IMR-90 (cell line): ENCODE results near the gene ATL2.

Source experiments
- BHLHE40 ChIP-seq: fragments of 150-350 bp; IDR thresholded peaks from 2 replicates; pipeline ENCODE4 v1.6.1; 2016; ENCODE audit warnings: mild to moderate bottlenecking, low read depth, low read length
- CHD1 ChIP-seq: IDR thresholded peaks from 2 replicates; pipeline ENCODE4 v1.6.1; 2012; ENCODE audit warnings: low read depth, low read length, improper control_type of control experiment
- CTCF ChIP-seq: conservative IDR thresholded peaks from 2 replicates; pipeline ENCODE4 v1.5.1; 2012; ENCODE audit warnings: mild to moderate bottlenecking, low read depth, low read length, improper control_type of control experiment
- FOS ChIP-seq: fragments of 150-350 bp; IDR thresholded peaks from 2 replicates; pipeline ENCODE4 v1.6.1; 2016; ENCODE audit warnings: low read depth, low read length
- MAFK ChIP-seq: IDR thresholded peaks from 2 replicates; pipeline ENCODE4 v1.6.1; 2012; ENCODE audit warnings: low read depth, low read length, improper control_type of control experiment
- MXI1 ChIP-seq: IDR thresholded peaks from 2 replicates; pipeline ENCODE4 v1.6.1; 2012; ENCODE audit warnings: low read depth, mild to moderate bottlenecking, low read length, moderate library complexity, borderline replicate concordance
- NFE2L2 ChIP-seq: fragments of 150-350 bp; IDR thresholded peaks from 2 replicates; pipeline ENCODE4 v1.6.1; 2016; ENCODE audit warnings: low read depth, mild to moderate bottlenecking, low read length
- POLR2A ChIP-seq: IDR thresholded peaks from 2 replicates; pipeline ENCODE4 v1.6.1; 2012; ENCODE audit warnings: mild to moderate bottlenecking, low read depth, low read length
- RAD21 ChIP-seq: IDR thresholded peaks from 2 replicates; pipeline ENCODE4 v1.6.1; 2012; ENCODE audit warnings: low read length, improper control_type of control experiment
- RCOR1 ChIP-seq: IDR thresholded peaks from 2 replicates; pipeline ENCODE4 v1.6.1; 2012; ENCODE audit warnings: mild to moderate bottlenecking, low read length, improper control_type of control experiment; ENCODE audit not compliant: insufficient replicate concordance
- RFX5 ChIP-seq: IDR thresholded peaks from 2 replicates; pipeline ENCODE4 v1.8.0; 2012; ENCODE audit warnings: low read depth, mild to moderate bottlenecking, low read length, moderate library complexity
- TF ChIP-seq, protein P1 (sequence below): fragments of 150-350 bp; IDR thresholded peaks from 2 replicates; pipeline ENCODE4 v1.6.1; 2016; ENCODE audit warnings: low read depth, mild to moderate bottlenecking, low read length, moderate library complexity, borderline replicate concordance
- TF ChIP-seq, protein P2 (sequence below): fragments of 150-350 bp; IDR thresholded peaks from 2 replicates; pipeline ENCODE4 v1.6.1; 2017; ENCODE audit warnings: mild to moderate bottlenecking, antibody characterized with exemption, low read length, low read depth

DNA sequence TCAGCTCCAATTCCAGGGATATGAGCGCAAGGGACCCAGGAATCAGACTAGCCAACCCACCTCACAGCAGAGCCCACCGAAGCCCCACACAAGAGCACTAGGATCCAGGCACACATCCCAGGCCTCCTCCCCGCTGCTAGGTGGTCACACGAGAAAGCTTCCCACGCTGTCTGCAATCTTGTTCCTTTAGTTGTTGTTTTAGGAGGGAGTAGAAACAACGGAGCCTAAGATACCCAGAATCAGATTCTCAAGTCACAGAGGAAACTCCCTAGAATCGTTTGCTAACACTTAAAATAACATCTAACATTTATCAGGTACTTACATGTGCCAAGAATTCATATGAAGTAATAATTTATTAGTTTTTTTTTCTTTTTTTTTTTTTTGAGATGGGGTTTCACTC lies 9.7 kb upstream of the ATL2 start:
- TF ChIP-seq CTCF (no peak), CHD1 (no peak), BHLHE40 (no peak), MAFK (no peak), POLR2A (no peak), RCOR1 (no peak), MXI1 (no peak), RAD21 (no peak), RFX5 (no peak), NFE2L2 (no peak), FOS (no peak)
- TF ChIP-seq, protein P1, sequence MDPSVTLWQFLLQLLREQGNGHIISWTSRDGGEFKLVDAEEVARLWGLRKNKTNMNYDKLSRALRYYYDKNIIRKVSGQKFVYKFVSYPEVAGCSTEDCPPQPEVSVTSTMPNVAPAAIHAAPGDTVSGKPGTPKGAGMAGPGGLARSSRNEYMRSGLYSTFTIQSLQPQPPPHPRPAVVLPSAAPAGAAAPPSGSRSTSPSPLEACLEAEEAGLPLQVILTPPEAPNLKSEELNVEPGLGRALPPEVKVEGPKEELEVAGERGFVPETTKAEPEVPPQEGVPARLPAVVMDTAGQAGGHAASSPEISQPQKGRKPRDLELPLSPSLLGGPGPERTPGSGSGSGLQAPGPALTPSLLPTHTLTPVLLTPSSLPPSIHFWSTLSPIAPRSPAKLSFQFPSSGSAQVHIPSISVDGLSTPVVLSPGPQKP: no peak
- TF ChIP-seq, protein P2, sequence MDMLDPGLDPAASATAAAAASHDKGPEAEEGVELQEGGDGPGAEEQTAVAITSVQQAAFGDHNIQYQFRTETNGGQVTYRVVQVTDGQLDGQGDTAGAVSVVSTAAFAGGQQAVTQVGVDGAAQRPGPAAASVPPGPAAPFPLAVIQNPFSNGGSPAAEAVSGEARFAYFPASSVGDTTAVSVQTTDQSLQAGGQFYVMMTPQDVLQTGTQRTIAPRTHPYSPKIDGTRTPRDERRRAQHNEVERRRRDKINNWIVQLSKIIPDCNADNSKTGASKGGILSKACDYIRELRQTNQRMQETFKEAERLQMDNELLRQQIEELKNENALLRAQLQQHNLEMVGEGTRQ: no peak
